Measurements from ENCODE around the gene CHD9.
"Not testable (repeated sequence)": the region's sequence is repeated elsewhere in the genome, so short reads cannot be mapped to it uniquely, and the experiment has no call there.

CHD9 gene

DNA sequence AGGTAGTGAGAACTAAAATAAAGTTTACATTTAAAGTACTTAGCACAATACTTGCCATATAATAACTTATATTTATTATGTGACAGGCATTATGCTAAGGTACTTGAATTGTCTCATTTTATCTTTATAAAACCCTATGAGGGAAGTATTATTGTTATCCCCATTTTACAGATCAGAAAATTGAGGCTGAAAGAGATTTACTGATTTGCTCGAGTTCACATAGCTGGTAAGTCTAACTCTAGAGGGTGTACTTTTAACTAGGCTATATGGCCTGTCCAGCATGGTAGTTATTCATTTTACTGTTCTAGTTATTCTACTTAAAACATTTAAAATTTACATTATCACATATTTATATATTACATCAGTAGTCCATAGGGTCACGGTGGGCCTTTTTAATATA, 266.2 kb downstream of the CHD9 start:
- Histone ChIP-seq H3K9me3 (ENCODE audit: severe bottlenecking) (no peaks in the 10 kb centered on the region), H3K27me3 (ENCODE audit: insufficient read depth, low read depth, severe bottlenecking) (no peaks in the 10 kb centered on the region), H3K4me3 (ENCODE audit: low read depth, low read length) (no peak overlapping the region), H3K27ac (no peak overlapping the region), H3K36me3 (peaks cover 42% of the 10 kb centered on the region)
- TF ChIP-seq, protein P1, sequence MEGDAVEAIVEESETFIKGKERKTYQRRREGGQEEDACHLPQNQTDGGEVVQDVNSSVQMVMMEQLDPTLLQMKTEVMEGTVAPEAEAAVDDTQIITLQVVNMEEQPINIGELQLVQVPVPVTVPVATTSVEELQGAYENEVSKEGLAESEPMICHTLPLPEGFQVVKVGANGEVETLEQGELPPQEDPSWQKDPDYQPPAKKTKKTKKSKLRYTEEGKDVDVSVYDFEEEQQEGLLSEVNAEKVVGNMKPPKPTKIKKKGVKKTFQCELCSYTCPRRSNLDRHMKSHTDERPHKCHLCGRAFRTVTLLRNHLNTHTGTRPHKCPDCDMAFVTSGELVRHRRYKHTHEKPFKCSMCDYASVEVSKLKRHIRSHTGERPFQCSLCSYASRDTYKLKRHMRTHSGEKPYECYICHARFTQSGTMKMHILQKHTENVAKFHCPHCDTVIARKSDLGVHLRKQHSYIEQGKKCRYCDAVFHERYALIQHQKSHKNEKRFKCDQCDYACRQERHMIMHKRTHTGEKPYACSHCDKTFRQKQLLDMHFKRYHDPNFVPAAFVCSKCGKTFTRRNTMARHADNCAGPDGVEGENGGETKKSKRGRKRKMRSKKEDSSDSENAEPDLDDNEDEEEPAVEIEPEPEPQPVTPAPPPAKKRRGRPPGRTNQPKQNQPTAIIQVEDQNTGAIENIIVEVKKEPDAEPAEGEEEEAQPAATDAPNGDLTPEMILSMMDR (IDR thresholded peaks at IDR 0.05; ENCODE audit: low read depth, low read length): no peak
- DNase-seq: no peak

DNA sequence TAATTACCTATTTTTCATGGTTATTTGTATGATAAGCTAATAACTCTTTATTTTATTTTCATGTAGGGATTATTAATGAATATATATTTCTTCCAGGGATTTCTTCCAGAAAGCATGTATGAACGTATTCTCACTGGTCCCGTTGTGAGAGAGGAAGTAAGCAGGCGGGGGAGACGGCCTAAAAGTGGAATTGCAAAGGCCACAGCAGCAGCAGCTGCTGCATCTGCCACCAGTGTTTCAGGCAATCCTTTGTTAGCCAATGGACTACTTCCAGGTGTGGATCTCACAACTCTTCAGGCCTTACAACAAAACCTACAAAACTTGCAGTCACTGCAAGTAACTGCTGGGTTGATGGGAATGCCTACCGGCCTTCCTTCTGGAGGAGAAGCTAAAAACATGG, 269.1 kb downstream of the CHD9 start:
- peaks cover 26% of the 10 kb centered on the region for H3K36me3 ChIP-seq
- H3K9me3 ChIP-seq (ENCODE audit: severe bottlenecking): no peaks in the 10 kb centered on the region
- no peaks in the 10 kb centered on the region for H3K27me3 ChIP-seq (ENCODE audit: insufficient read depth, low read depth, severe bottlenecking)
- no peak for DNase-seq
- TF ChIP-seq, protein P1 (IDR thresholded peaks at IDR 0.05; ENCODE audit: low read depth, low read length): no peak
- H3K27ac ChIP-seq: no peak overlapping the region
- H3K4me3 ChIP-seq (ENCODE audit: low read depth, low read length): no peak overlapping the region

DNA sequence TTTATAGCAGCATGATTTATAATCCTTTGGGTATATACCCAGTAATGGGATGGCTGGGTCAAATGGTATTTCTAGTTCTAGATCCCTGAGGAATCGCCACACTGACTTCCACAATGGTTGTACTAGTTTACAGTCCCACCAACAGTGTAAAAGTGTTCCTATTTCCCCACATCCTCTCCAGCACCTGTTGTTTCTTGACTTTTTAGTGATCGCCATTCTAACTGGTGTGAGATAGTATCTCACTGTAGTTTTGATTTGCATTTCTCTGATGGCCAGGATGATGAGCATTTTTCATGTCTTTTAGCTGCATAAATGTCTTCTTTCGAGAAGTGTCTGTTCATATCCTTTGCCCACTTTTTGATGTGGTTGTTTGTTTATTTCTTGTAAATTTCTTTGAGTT, 276.2 kb downstream of the CHD9 start:
- DNase-seq; H3K27ac ChIP-seq; H3K27me3 ChIP-seq (ENCODE audit: insufficient read depth, low read depth, severe bottlenecking); H3K9me3 ChIP-seq (ENCODE audit: severe bottlenecking); H3K36me3 ChIP-seq; H3K4me3 ChIP-seq (ENCODE audit: low read depth, low read length): not testable (repeated sequence)

DNA sequence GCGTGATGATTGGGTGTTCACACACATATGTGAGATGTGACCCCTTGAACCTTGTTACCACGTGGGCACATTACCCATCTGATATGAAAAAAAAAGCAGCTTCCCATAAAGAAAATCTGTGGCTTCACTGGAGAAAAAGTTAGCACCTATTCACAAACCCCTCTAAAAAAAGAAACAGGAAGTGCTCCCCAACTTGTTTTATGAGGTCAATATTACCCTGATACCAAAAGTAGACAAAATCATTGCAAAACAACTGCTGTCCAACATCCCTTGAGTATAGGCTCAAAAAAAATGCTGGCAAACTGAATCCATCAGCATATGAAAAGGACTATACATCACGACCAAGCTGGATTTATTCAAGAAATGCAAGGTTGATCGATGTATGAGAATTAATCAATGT, 279.8 kb downstream of the CHD9 start:
- TF ChIP-seq, protein P1 (IDR thresholded peaks at IDR 0.05; ENCODE audit: low read depth, low read length): no peak
- no peak overlapping the region for H3K27ac ChIP-seq
- H3K9me3 ChIP-seq (ENCODE audit: severe bottlenecking): no peaks in the 10 kb centered on the region
- DNase-seq: no peak
- H3K4me3 ChIP-seq (ENCODE audit: low read depth, low read length): no peak overlapping the region
- H3K27me3 ChIP-seq (ENCODE audit: insufficient read depth, low read depth, severe bottlenecking): no peaks in the 10 kb centered on the region
- no peaks in the 10 kb centered on the region for H3K36me3 ChIP-seq

DNA sequence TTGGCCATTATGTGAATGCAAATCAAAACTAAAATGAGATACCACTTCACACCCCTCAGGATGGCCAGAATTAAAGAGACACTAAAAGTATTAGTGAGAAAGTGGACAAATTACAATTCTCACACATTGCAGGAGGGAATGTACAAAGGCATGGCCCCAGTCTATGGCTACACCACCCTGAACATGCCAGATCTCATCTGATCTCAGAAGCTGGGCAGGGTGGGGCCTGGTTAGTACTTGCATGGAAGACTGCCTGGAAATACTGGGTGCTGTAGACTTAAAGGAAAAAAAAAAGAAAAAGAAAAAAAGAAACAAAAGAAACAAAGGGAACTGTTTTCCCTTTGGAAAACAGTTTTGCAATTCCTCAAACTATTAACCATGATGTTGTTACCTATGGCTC, 282.5 kb downstream of the CHD9 start:
- TF ChIP-seq, protein P1 (IDR thresholded peaks at IDR 0.05; ENCODE audit: low read depth, low read length): no peak
- DNase-seq: no peak
- Histone ChIP-seq H3K27me3 (ENCODE audit: insufficient read depth, low read depth, severe bottlenecking) (no peaks in the 10 kb centered on the region), H3K9me3 (ENCODE audit: severe bottlenecking) (no peaks in the 10 kb centered on the region), H3K4me3 (ENCODE audit: low read depth, low read length) (no peak overlapping the region), H3K27ac (no peak overlapping the region), H3K36me3 (no peaks in the 10 kb centered on the region)

DNA sequence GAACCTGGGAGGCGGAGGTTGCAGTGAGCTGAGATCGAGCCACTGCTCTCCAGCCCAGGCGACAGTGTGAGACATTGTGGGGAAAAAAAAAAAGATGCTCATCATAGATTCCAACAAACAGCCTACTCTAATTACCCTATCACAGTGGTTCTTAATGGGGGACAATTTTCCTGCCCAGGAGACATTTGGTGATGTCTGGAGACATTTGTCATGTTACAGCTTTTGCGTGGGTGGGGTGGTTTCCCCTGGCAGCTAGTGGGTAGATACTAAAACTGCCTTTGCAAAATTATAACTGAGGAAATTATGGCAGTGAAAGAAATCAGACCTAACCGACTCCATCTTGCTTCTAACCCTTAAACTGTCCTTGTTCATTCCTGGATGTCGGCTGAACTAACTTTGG, 287.0 kb downstream of the CHD9 start:
- Histone ChIP-seq H3K27ac (no peak overlapping the region), H3K36me3 (no peaks in the 10 kb centered on the region), H3K27me3 (ENCODE audit: insufficient read depth, low read depth, severe bottlenecking) (no peaks in the 10 kb centered on the region), H3K9me3 (ENCODE audit: severe bottlenecking) (no peaks in the 10 kb centered on the region), H3K4me3 (ENCODE audit: low read depth, low read length) (no peak overlapping the region)
- no peak for DNase-seq
- TF ChIP-seq, protein P1 (IDR thresholded peaks at IDR 0.05; ENCODE audit: low read depth, low read length): no peak

Measured in WERI-Rb-1 (cell line).